CD8-positive, alpha-beta memory T cell (primary cell): ENCODE results near the gene RAPGEF5. TPM values are rescaled to one million over a fixed set of nuclear protein-coding genes. Genes with fewer than 3 reads are reported as not detected.

Source experiments
- CTCF ChIA-PET: fragments of 350-600 bp; sonication (Branson Sonifier 250); formaldehyde crosslinking; loops from one replicate; lab custom pipeline; 2021; ENCODE audit warnings: antibody characterized with exemption; lab: Charles Lee
- POLR2A ChIA-PET: fragments of 350-600 bp; sonication (Branson Sonifier 250); formaldehyde crosslinking; loops from one replicate; lab custom pipeline; 2021; ENCODE audit warnings: antibody characterized with exemption; lab: Charles Lee
- DNase-seq, 5 donors: peaks; one replicate each; pipeline versions ENCODE4 v3.0.0 to v3.0.0-alpha.2; 2020 to 2022; ENCODE audit warnings: mixed read lengths in 1 of 5
- H3K27ac ChIP-seq: one replicate; pipeline ENCODE4 v1.7.0; 2013; ENCODE audit warnings: low read depth, mild to moderate bottlenecking, low read length, moderate library complexity
- H3K27me3 ChIP-seq: 2 replicates; pipeline ENCODE4 v1.7.0; 2013; ENCODE audit warnings: low read length, mild to moderate bottlenecking; ENCODE audit not compliant: insufficient read depth, poor library complexity, severe bottlenecking
- H3K36me3 ChIP-seq: 2 replicates; pipeline ENCODE4 v1.7.0; 2013; ENCODE audit warnings: mild to moderate bottlenecking, low read length, moderate library complexity; ENCODE audit not compliant: insufficient read depth
- H3K4me1 ChIP-seq: 2 replicates; pipeline ENCODE4 v1.7.0; 2013; ENCODE audit warnings: mild to moderate bottlenecking, low read length, moderate library complexity; ENCODE audit not compliant: insufficient read depth
- H3K4me3 ChIP-seq: 2 replicates; pipeline ENCODE4 v1.7.0; 2013; ENCODE audit warnings: mild to moderate bottlenecking, low read length
- H3K9me3 ChIP-seq: 2 replicates; pipeline ENCODE4 v1.7.0; 2013; ENCODE audit warnings: mild to moderate bottlenecking, low read length
- H3K27ac Mint-ChIP-seq, 8 donors: one replicate each; pipeline ENCODE4 v1.8.0; 2020 to 2021; ENCODE audit warnings: mixed read lengths in 8 of 8, mild to moderate bottlenecking in 6 of 8, inconsistent platforms in 3 of 8, moderate library complexity in 3 of 8
- H3K27me3 Mint-ChIP-seq, 2 donors: one replicate each; pipeline ENCODE4 v1.8.0; 2020 to 2021; ENCODE audit warnings: mixed read lengths in 2 of 2, mild to moderate bottlenecking in 1 of 2, moderate library complexity in 1 of 2
- H3K36me3 Mint-ChIP-seq, 3 donors: one replicate each; pipeline ENCODE4 v1.8.0; 2020 to 2021; ENCODE audit warnings: mixed read lengths in 3 of 3, inconsistent platforms in 1 of 3, mild to moderate bottlenecking in 1 of 3
- H3K4me1 Mint-ChIP-seq, 3 donors: one replicate each; pipeline ENCODE4 v1.8.0; 2020 to 2021; ENCODE audit warnings: mixed read lengths in 3 of 3, inconsistent platforms in 1 of 3, mild to moderate bottlenecking in 1 of 3
- H3K4me3 Mint-ChIP-seq, 7 donors: one replicate each; pipeline ENCODE4 v1.8.0; 2020 to 2021; ENCODE audit warnings: mixed read lengths in 7 of 7, mild to moderate bottlenecking in 6 of 7, moderate library complexity in 4 of 7, inconsistent platforms in 2 of 7
- H3K9me3 Mint-ChIP-seq, 5 donors: one replicate each; pipeline ENCODE4 v1.8.0; 2020 to 2022; ENCODE audit warnings: mixed read lengths in 5 of 5, mild to moderate bottlenecking in 3 of 5, moderate library complexity in 2 of 5, inconsistent platforms in 1 of 5
- polyA plus RNA-seq: library from polyadenylated mRNA; unstranded; fragments of 300-500 nt; fragmentation: Illumina TruSeq; gene quantifications from one replicate; pipeline ENCODE4 v1.2.3, GENCODE V29; 2021
- total RNA-seq, 2 experiments: library from RNA; stranded (reverse); gene quantifications; one replicate each; pipeline ENCODE4 v1.2.3, GENCODE V29; 2021

Gene RAPGEF5
- total and polyA plus RNA-seq, 3 experiments from 2014 or later: 0.13 to 0.86 (median 0.50) TPM

DNA sequence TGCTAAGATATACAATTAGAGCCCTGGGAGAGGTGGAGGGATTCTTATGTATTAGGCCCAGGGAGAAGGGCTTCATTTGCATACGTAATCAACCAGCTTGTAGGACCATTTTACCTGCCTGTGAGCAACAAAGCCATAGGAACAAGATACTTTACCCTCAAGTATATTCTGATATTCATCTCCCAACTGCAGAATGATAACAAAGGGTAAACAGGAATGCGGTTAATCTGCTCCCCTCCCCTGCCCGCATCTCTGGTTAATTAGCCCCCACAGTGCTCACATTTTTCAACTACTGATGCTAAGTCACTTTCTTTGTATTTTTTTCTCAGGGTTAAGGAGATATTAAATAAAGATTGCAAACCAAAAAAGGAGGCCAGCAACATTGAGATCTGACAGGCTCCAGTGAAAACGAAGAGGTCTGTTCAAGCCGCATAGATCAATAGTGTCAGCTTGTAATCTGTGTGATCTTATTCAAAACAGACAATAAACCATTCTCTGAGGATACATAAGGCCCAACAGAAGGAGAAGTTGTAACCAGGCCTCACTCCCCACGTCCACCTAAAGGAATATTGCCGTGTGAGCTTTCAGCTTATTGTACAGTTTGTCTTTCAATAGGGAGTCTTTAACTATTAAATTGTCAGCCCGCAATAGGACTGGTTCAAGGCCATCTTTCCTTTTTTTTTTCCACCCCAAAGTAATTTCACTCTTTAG lies 203.4 kb downstream of the RAPGEF5 start:
- H3K36me3 Mint-ChIP-seq: no peaks in the 10 kb centered on the region
- peaks cover 0 to 3% (median 0%) of the 10 kb centered on the region in 3 donors for H3K4me1 Mint-ChIP-seq
- CTCF ChIA-PET: no interaction called here
- no peak for DNase-seq
- H3K27ac Mint-ChIP-seq: no peak overlapping the region
- Histone ChIP-seq H3K27me3 (no peaks in the 10 kb centered on the region), H3K9me3 (no peaks in the 10 kb centered on the region), H3K36me3 (no peaks in the 10 kb centered on the region), H3K4me1 (no peaks in the 10 kb centered on the region), H3K27ac (no peak overlapping the region), H3K4me3 (no peak overlapping the region)
- H3K27me3 Mint-ChIP-seq: peaks cover 2 to 15% of the 10 kb centered on the region in 2 donors
- POLR2A ChIA-PET: no interaction called here
- no peak overlapping the region for H3K4me3 Mint-ChIP-seq
- H3K9me3 Mint-ChIP-seq: no peaks in the 10 kb centered on the region

DNA sequence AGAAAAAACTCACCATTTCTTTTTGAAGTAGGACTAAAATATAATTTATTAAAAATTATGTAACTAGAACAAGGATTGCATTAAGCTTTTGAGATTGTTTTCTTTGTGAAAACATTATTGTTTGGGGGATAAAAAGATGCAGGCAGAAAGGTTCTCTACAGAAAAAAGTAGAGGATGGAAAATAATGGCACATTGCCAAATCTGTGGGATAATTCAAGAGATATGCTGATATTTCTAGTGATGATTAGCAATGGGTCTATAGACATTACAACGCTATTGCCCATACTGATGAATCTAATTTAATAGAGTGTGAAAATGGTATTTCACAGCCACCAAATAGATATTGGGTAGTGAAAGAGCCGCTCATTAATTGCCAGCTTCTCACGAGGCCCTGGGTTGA lies 204.3 kb downstream of the RAPGEF5 start:
- H3K4me1 Mint-ChIP-seq: peaks cover 0 to 4% (median 3%) of the 10 kb centered on the region in 3 donors
- CTCF ChIA-PET: no interaction called here

DNA sequence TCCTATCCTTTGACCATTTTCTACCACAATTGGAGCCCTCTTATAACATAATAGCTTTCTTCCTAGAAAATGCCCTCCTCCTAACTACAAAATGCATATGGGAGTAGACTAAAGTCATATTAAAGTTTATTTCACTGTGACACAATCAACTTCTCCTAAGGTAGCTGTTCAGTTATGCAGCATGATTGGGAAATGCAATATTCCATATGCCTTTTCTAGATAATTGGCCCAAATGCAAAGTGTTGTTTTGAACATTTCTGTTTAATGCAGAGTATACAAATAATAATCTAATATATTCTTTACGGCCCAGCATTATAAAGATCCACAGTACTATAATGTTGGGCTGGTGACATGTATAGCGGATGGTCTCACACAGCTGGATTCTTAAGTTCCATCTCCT lies 205.1 kb downstream of the RAPGEF5 start:
- H3K4me3 Mint-ChIP-seq: no peak overlapping the region
- CTCF ChIA-PET: interaction anchor here (0.7 kb wide), 1 partner anchor 42 kb away, joined by 3 read pairs; no protein-coding TSS in a partner anchor

More for the DNA sequence above, 204.3 kb downstream of the RAPGEF5 start:
- Histone ChIP-seq H3K4me1 (no peaks in the 10 kb centered on the region), H3K27ac (no peak overlapping the region), H3K36me3 (no peaks in the 10 kb centered on the region), H3K27me3 (no peaks in the 10 kb centered on the region), H3K9me3 (no peaks in the 10 kb centered on the region), H3K4me3 (no peak overlapping the region)
- H3K4me3 Mint-ChIP-seq: no peak overlapping the region
- DNase-seq: no peak
- H3K36me3 Mint-ChIP-seq: no peaks in the 10 kb centered on the region
- peaks cover 0 to 15% of the 10 kb centered on the region in 2 donors for H3K27me3 Mint-ChIP-seq
- POLR2A ChIA-PET: no interaction called here
- no peak overlapping the region for H3K27ac Mint-ChIP-seq
- H3K9me3 Mint-ChIP-seq: no peaks in the 10 kb centered on the region

DNA sequence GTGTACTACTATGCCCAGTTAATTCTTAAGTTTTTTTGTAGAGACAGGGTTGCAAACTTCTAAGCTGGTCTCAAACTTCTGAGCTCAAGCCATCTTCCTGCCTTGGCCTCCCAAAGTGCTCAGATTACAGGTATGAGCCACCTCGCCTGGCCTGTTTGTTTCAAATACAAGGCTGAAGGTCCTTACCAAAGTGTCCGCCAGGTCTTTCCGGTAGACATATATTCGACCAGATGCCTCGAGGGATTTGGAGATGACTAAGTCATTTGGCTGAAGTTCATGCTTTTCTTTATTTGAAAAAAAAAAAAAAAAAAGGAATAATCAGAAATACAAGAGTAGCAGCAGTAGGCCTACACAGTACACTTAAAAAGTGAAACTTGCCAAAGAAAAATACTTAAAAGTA lies 206.7 kb downstream of the RAPGEF5 start:
- no peaks in the 10 kb centered on the region for H3K36me3 Mint-ChIP-seq
- H3K27me3 Mint-ChIP-seq: no peaks in the 10 kb centered on the region
- POLR2A ChIA-PET: no interaction called here
- DNase-seq: no peak
- H3K4me1 Mint-ChIP-seq: peaks cover 3 to 10% (median 6%) of the 10 kb centered on the region in 3 donors
- H3K27me3 ChIP-seq: no peaks in the 10 kb centered on the region
- no peak overlapping the region for H3K4me3 ChIP-seq
- no peak overlapping the region for H3K4me3 Mint-ChIP-seq
- CTCF ChIA-PET: no interaction called here
- no peaks in the 10 kb centered on the region for H3K36me3 ChIP-seq
- H3K4me1 ChIP-seq: no peaks in the 10 kb centered on the region
- no peaks in the 10 kb centered on the region for H3K9me3 Mint-ChIP-seq
- no peak overlapping the region for H3K27ac ChIP-seq
- no peaks in the 10 kb centered on the region for H3K9me3 ChIP-seq
- no peak overlapping the region for H3K27ac Mint-ChIP-seq

More for the DNA sequence above, 205.1 kb downstream of the RAPGEF5 start:
- POLR2A ChIA-PET: no interaction called here
- Mint-ChIP-seq H3K9me3 (no peaks in the 10 kb centered on the region), H3K4me1 (peaks cover 3 to 6% (median 4%) of the 10 kb centered on the region in 3 donors), H3K27me3 (peaks cover 0 to 9% of the 10 kb centered on the region in 2 donors), H3K27ac (no peak overlapping the region), H3K36me3 (no peaks in the 10 kb centered on the region)
- H3K4me1 ChIP-seq: no peaks in the 10 kb centered on the region
- H3K9me3 ChIP-seq: no peaks in the 10 kb centered on the region
- no peak overlapping the region for H3K27ac ChIP-seq
- H3K27me3 ChIP-seq: no peaks in the 10 kb centered on the region
- no peaks in the 10 kb centered on the region for H3K36me3 ChIP-seq
- H3K4me3 ChIP-seq: no peak overlapping the region
- DNase-seq: no peak

DNA sequence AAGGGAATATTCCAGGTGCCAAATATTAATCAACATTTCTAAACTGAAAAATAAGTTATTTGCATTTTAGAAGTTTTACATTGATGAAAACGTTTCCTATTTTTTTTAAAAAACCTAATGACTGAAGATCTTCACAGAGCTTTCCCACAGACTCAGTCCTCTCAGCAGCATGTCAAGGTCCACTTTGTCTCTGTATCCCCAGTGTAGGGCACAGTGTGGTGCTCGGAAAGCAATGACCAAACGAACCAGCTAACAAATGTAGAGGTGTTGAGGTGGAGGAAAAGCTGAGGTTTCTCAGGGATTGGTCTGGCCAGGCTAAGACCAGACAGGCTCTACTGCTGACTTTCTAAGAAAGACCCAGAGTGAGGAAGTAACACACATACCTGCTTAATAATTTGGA lies 209.1 kb downstream of the RAPGEF5 start:
- Mint-ChIP-seq H3K27me3 (peaks cover 2 to 11% of the 10 kb centered on the region in 2 donors), H3K4me1 (peaks cover 0 to 10% (median 6%) of the 10 kb centered on the region in 3 donors), H3K9me3 (no peaks in the 10 kb centered on the region), H3K27ac (no peak overlapping the region), H3K36me3 (no peaks in the 10 kb centered on the region), H3K4me3 (no peak overlapping the region)
- no peaks in the 10 kb centered on the region for H3K9me3 ChIP-seq
- CTCF ChIA-PET: no interaction called here
- no peaks in the 10 kb centered on the region for H3K36me3 ChIP-seq
- H3K4me1 ChIP-seq: no peaks in the 10 kb centered on the region
- POLR2A ChIA-PET: no interaction called here
- H3K27me3 ChIP-seq: no peaks in the 10 kb centered on the region
- no peak for DNase-seq
- H3K4me3 ChIP-seq: no peak overlapping the region
- no peak overlapping the region for H3K27ac ChIP-seq

DNA sequence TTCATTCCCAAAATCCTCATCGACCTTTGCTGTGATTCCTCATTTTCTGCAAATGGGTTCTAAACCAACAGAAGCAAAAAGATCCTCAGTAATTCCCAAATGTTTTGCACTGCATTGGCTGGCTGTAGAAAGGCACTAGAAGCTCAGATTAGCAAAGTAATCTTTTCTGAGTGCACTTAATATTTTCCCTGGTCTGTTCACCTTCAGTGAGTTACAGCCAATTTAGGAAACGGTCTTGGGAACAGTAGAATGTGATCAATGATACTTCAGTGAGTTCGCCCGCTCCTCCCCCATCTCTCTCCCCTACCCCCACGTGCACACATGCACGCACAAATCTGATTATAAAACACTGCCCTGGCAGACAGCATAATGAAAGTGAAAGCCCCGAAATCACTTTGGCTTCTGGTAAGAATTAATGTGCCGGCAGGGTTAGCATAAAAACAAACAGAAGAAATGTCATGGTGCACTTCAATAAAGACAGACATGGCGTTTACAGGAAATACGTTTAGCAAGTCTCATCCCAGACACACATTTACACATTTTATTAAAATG lies 209.9 kb downstream of the RAPGEF5 start:
- no peaks in the 10 kb centered on the region for H3K9me3 ChIP-seq
- Mint-ChIP-seq H3K36me3 (no peaks in the 10 kb centered on the region), H3K9me3 (no peaks in the 10 kb centered on the region), H3K27ac (peak overlapping the region in 1 of 8 donors; percentile 48), H3K27me3 (peaks cover 2 to 12% of the 10 kb centered on the region in 2 donors), H3K4me1 (peaks cover 0 to 10% (median 6%) of the 10 kb centered on the region in 3 donors), H3K4me3 (peak overlapping the region in 4 of 7 donors; percentile 25 to 69 (median 56))
- ChIA-PET CTCF (no interaction called here), POLR2A (no interaction called here)
- H3K4me3 ChIP-seq: no peak overlapping the region
- DNase-seq: no peak
- H3K4me1 ChIP-seq: no peaks in the 10 kb centered on the region
- no peaks in the 10 kb centered on the region for H3K36me3 ChIP-seq
- no peaks in the 10 kb centered on the region for H3K27me3 ChIP-seq
- no peak overlapping the region for H3K27ac ChIP-seq

DNA sequence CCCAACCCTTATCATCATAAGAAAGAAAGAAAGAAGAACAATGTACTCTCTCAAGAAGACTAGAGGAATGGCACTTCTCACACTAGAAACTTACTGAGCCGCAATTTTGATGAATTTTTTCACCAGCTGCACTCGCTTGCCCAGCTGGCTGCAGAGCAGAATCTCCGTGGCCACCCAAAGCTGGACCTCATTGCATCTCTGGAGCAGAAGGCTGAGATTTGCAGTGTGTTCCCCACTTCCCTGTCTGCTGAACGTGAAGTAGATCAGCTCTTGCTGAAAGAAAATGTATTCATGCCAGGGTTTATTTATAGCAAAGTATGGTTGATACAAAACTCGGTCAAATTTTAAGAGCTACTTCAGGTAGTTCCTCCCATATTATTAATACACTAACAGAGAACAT lies 212.0 kb downstream of the RAPGEF5 start:
- Mint-ChIP-seq H3K9me3 (no peaks in the 10 kb centered on the region), H3K27ac (no peak overlapping the region), H3K4me1 (peaks cover 0 to 10% (median 6%) of the 10 kb centered on the region in 3 donors), H3K4me3 (no peak overlapping the region), H3K36me3 (no peaks in the 10 kb centered on the region), H3K27me3 (peaks cover 2 to 16% of the 10 kb centered on the region in 2 donors)
- no peak overlapping the region for H3K4me3 ChIP-seq
- no peaks in the 10 kb centered on the region for H3K27me3 ChIP-seq
- no peaks in the 10 kb centered on the region for H3K36me3 ChIP-seq
- ChIA-PET POLR2A (no interaction called here), CTCF (no interaction called here)
- no peak for DNase-seq
- H3K9me3 ChIP-seq: no peaks in the 10 kb centered on the region
- H3K4me1 ChIP-seq: no peaks in the 10 kb centered on the region
- H3K27ac ChIP-seq: no peak overlapping the region

DNA sequence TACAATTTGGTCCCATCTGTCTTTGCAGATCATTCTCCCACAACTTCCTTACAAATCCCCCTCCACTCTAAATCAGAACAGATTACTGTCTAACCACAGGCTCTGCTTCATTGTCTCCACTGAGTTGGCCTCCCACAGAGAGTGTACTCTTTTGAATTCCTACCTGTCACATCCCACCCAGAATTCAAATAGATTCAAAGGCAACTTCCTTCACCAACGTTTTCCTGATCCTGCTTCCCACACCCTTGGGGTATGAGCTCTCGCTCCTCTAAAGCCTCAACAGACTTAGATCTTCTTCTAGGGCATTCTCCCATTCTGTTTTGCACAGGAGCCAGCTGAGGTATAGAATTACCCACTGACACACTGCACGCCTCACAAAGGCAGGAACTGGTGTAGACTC lies 213.5 kb downstream of the RAPGEF5 start:
- H3K9me3 Mint-ChIP-seq: no peaks in the 10 kb centered on the region
- ChIA-PET CTCF (interaction anchor here (1.0 kb wide), 1 partner anchor 357 kb away, joined by 3 read pairs; the partner anchor contains the start of gene STEAP1B), POLR2A (no interaction called here)
- H3K36me3 ChIP-seq: no peaks in the 10 kb centered on the region
- H3K27me3 ChIP-seq: no peaks in the 10 kb centered on the region
- peaks cover 2 to 16% of the 10 kb centered on the region in 2 donors for H3K27me3 Mint-ChIP-seq
- no peak overlapping the region for H3K27ac Mint-ChIP-seq
- no peaks in the 10 kb centered on the region for H3K36me3 Mint-ChIP-seq
- H3K4me3 ChIP-seq: no peak overlapping the region
- H3K4me1 ChIP-seq: no peaks in the 10 kb centered on the region
- H3K4me1 Mint-ChIP-seq: peaks cover 0 to 10% (median 6%) of the 10 kb centered on the region in 3 donors
- no peak overlapping the region for H3K27ac ChIP-seq
- no peak for DNase-seq
- no peaks in the 10 kb centered on the region for H3K9me3 ChIP-seq
- H3K4me3 Mint-ChIP-seq: no peak overlapping the region
